WTC11 (cell line): ENCODE measurements around the gene STPG2. TPM values are rescaled to one million over a fixed set of nuclear protein-coding genes. Genes with fewer than 3 reads are reported as not detected.
A peak's percentile ranks its signal among the peaks of the same experiment; 100 is the strongest.

Experiments
- ATAC-seq: fragments of 200-7000 bp; cut with Tn5 transposase; 2 replicates; pipeline ENCODE4 v1.10.0; 2021; ENCODE audit warnings: mild to moderate bottlenecking, moderate library complexity
- CTCF ChIA-PET: fragments of 300-600 bp; sonication (Branson Sonifier 250); formaldehyde crosslinking; loops from one replicate; lab custom pipeline; 2021; ENCODE audit warnings: antibody characterized with exemption; lab: Charles Lee
- POLR2A ChIA-PET: fragments of 350-600 bp; sonication (Branson Sonifier 250); formaldehyde crosslinking; loops from one replicate; lab custom pipeline; 2021; ENCODE audit warnings: antibody characterized with exemption; lab: Charles Lee
- DNase-seq: peaks from one replicate; pipeline ENCODE4 v3.0.0; 2021; ENCODE audit warnings: low spot score
- H3K27ac Mint-ChIP-seq: 2 replicates; pipeline ENCODE4 v1.8.0; 2021; ENCODE audit warnings: mixed read lengths
- H3K27me3 Mint-ChIP-seq: 2 replicates; pipeline ENCODE4 v1.8.0; 2021; ENCODE audit warnings: low read depth, mild to moderate bottlenecking, moderate library complexity, mixed read lengths
- H3K36me3 Mint-ChIP-seq: 2 replicates; pipeline ENCODE4 v1.8.0; 2021; ENCODE audit warnings: mixed read lengths
- H3K4me1 Mint-ChIP-seq: 2 replicates; pipeline ENCODE4 v1.8.0; 2022; ENCODE audit warnings: mixed read lengths
- H3K4me3 Mint-ChIP-seq: 2 replicates; pipeline ENCODE4 v1.8.0; 2021; ENCODE audit warnings: mild to moderate bottlenecking, moderate library complexity, mixed read lengths
- H3K9me3 Mint-ChIP-seq: 2 replicates; pipeline ENCODE4 v1.8.0; 2021; ENCODE audit warnings: mixed read lengths
- AR ChIP-seq: fragments of 250-450 bp; sonication (Bioruptor Pico); IDR thresholded peaks from 2 replicates; pipeline ENCODE4 v1.9.0; 2021; ENCODE audit warnings: mild to moderate bottlenecking
- CBFB ChIP-seq: sonication (generic); formaldehyde crosslinking; IDR thresholded peaks from 2 replicates; pipeline ENCODE4 v1.8.1; 2022; ENCODE audit warnings: mild to moderate bottlenecking, low read depth, missing genetic modification reagents
- CDX4 ChIP-seq: fragments of 250-450 bp; sonication (Bioruptor Pico); IDR thresholded peaks from 2 replicates; pipeline ENCODE4 v1.9.0; 2021; ENCODE audit warnings: moderate library complexity, mild to moderate bottlenecking, inconsistent platforms, borderline replicate concordance
- ELF4 ChIP-seq: sonication (generic); formaldehyde crosslinking; IDR thresholded peaks from 2 replicates; pipeline ENCODE4 v1.8.1; 2022; ENCODE audit warnings: low read depth, mild to moderate bottlenecking, moderate library complexity, missing genetic modification reagents
- ETV6 ChIP-seq: sonication (generic); formaldehyde crosslinking; IDR thresholded peaks from 2 replicates; pipeline ENCODE4 v1.8.1; 2022; ENCODE audit warnings: mild to moderate bottlenecking, missing genetic modification reagents
- FOXJ3 ChIP-seq: sonication (generic); formaldehyde crosslinking; IDR thresholded peaks from 2 replicates; pipeline ENCODE4 v1.9.0; 2021; ENCODE audit warnings: missing genetic modification reagents, mild to moderate bottlenecking, borderline replicate concordance
- GABPB1 ChIP-seq: sonication (generic); formaldehyde crosslinking; IDR thresholded peaks from 2 replicates; pipeline ENCODE4 v1.8.1; 2023; ENCODE audit warnings: mild to moderate bottlenecking, missing genetic modification reagents
- HMGA2 ChIP-seq: fragments of 250-450 bp; sonication (Bioruptor Pico); IDR thresholded peaks from 2 replicates; pipeline ENCODE4 v1.4.0; 2021; ENCODE audit warnings: mild to moderate bottlenecking, moderate library complexity
- IRF2 ChIP-seq: sonication (generic); formaldehyde crosslinking; IDR thresholded peaks from 2 replicates; pipeline ENCODE4 v1.8.0; 2022; ENCODE audit warnings: low read depth, missing genetic modification reagents, borderline replicate concordance
- JUN ChIP-seq: sonication (generic); formaldehyde crosslinking; IDR thresholded peaks from 2 replicates; pipeline ENCODE4 v1.8.0; 2023; ENCODE audit warnings: mild to moderate bottlenecking, missing genetic modification reagents
- NFATC4 ChIP-seq: fragments of 250-450 bp; sonication (Bioruptor Pico); IDR thresholded peaks from 2 replicates; pipeline ENCODE4 v1.9.0; 2021; ENCODE audit warnings: mild to moderate bottlenecking
- RORB ChIP-seq: fragments of 250-450 bp; sonication (Bioruptor Pico); IDR thresholded peaks from 2 replicates; pipeline ENCODE4 v1.9.0; 2021; ENCODE audit warnings: mild to moderate bottlenecking
- ZNF138 ChIP-seq: sonication (generic); formaldehyde crosslinking; conservative IDR thresholded peaks from 2 replicates; pipeline ENCODE4 v1.8.1; 2022; ENCODE audit warnings: mild to moderate bottlenecking, moderate library complexity, missing genetic modification reagents
- ZNF232 ChIP-seq: sonication (generic); formaldehyde crosslinking; IDR thresholded peaks from 2 replicates; pipeline ENCODE4 v1.8.0; 2022; ENCODE audit warnings: mild to moderate bottlenecking, missing genetic modification reagents
- ZNF281 ChIP-seq: sonication (generic); formaldehyde crosslinking; IDR thresholded peaks from 2 replicates; pipeline ENCODE4 v1.8.0; 2023; ENCODE audit warnings: mild to moderate bottlenecking, missing genetic modification reagents
- total RNA-seq: library from RNA; stranded (reverse); gene quantifications from 3 replicates; pipeline ENCODE4 v1.2.3, GENCODE V29; 2021
- TF ChIP-seq, protein P1 (sequence below): sonication (generic); formaldehyde crosslinking; IDR thresholded peaks from 2 replicates; pipeline ENCODE4 v1.8.1; 2023; ENCODE audit warnings: mild to moderate bottlenecking, missing genetic modification reagents
- TF ChIP-seq, protein P2 (sequence below): sonication (generic); formaldehyde crosslinking; IDR thresholded peaks from 2 replicates; pipeline ENCODE4 v1.8.1; 2023; ENCODE audit warnings: mild to moderate bottlenecking, missing genetic modification reagents, borderline replicate concordance
- TF ChIP-seq, protein P3 (sequence below): sonication (generic); formaldehyde crosslinking; IDR thresholded peaks from 2 replicates; pipeline ENCODE4 v1.8.0; 2022; ENCODE audit warnings: mild to moderate bottlenecking, missing genetic modification reagents

Gene STPG2
- total RNA-seq, 1 experiment from 2014 or later: 0.17 TPM

DNA sequence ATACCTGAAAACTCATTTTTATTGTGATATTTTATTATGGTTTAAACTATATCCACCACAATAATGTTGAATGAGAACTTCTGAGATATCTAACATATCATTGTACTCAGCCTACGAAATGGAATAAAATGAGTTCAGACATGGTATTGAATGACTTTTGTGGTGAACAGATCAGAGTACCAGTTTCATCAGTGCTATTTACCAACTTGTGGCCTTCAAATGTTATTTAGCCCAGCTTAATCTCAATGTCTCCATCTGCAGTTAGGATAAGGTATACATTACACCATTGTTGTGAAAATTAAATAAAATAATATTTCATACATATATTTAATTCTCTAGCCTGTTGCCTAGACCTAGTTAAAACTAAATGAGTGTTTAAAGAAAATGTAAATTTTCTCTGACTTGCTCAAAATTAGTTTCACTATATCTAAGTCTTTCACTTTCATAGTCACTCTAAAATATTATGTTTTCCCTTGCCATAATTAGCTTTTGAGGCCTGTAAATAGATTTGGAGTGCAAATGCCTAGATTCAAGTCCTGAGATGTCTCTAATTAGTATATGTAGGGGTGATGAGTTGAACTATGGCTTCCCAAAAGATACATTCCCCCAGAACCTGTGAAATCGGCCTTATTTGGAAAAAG is 594.2 kb downstream of the STPG2 start:
- Mint-ChIP-seq H3K36me3 (peaks cover 10% of the 10 kb centered on the region), H3K9me3 (peaks cover 23% of the 10 kb centered on the region), H3K4me1 (peaks cover 12% of the 10 kb centered on the region), H3K27me3 (no peaks in the 10 kb centered on the region), H3K27ac (no peak overlapping the region), H3K4me3 (no peak overlapping the region)
- no peak for DNase-seq
- ChIA-PET POLR2A (no interaction called here), CTCF (no interaction called here)
- ATAC-seq: no peak
- TF ChIP-seq CBFB (CRISPR knock-in tag) (no peak), ZNF138 (CRISPR knock-in tag) (no peak), GABPB1 (CRISPR knock-in tag) (no peak), ETV6 (CRISPR knock-in tag) (no peak), ELF4 (CRISPR knock-in tag) (no peak), IRF2 (CRISPR knock-in tag) (no peak), NFATC4 (CRISPR knock-in tag) (no peak), ZNF232 (CRISPR knock-in tag) (no peak)
- TF ChIP-seq, protein P1, sequence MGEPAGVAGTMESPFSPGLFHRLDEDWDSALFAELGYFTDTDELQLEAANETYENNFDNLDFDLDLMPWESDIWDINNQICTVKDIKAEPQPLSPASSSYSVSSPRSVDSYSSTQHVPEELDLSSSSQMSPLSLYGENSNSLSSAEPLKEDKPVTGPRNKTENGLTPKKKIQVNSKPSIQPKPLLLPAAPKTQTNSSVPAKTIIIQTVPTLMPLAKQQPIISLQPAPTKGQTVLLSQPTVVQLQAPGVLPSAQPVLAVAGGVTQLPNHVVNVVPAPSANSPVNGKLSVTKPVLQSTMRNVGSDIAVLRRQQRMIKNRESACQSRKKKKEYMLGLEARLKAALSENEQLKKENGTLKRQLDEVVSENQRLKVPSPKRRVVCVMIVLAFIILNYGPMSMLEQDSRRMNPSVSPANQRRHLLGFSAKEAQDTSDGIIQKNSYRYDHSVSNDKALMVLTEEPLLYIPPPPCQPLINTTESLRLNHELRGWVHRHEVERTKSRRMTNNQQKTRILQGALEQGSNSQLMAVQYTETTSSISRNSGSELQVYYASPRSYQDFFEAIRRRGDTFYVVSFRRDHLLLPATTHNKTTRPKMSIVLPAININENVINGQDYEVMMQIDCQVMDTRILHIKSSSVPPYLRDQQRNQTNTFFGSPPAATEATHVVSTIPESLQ: no peak
- TF ChIP-seq, protein P2, sequence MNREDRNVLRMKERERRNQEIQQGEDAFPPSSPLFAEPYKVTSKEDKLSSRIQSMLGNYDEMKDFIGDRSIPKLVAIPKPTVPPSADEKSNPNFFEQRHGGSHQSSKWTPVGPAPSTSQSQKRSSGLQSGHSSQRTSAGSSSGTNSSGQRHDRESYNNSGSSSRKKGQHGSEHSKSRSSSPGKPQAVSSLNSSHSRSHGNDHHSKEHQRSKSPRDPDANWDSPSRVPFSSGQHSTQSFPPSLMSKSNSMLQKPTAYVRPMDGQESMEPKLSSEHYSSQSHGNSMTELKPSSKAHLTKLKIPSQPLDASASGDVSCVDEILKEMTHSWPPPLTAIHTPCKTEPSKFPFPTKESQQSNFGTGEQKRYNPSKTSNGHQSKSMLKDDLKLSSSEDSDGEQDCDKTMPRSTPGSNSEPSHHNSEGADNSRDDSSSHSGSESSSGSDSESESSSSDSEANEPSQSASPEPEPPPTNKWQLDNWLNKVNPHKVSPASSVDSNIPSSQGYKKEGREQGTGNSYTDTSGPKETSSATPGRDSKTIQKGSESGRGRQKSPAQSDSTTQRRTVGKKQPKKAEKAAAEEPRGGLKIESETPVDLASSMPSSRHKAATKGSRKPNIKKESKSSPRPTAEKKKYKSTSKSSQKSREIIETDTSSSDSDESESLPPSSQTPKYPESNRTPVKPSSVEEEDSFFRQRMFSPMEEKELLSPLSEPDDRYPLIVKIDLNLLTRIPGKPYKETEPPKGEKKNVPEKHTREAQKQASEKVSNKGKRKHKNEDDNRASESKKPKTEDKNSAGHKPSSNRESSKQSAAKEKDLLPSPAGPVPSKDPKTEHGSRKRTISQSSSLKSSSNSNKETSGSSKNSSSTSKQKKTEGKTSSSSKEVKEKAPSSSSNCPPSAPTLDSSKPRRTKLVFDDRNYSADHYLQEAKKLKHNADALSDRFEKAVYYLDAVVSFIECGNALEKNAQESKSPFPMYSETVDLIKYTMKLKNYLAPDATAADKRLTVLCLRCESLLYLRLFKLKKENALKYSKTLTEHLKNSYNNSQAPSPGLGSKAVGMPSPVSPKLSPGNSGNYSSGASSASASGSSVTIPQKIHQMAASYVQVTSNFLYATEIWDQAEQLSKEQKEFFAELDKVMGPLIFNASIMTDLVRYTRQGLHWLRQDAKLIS (CRISPR knock-in tag): no peak

DNA sequence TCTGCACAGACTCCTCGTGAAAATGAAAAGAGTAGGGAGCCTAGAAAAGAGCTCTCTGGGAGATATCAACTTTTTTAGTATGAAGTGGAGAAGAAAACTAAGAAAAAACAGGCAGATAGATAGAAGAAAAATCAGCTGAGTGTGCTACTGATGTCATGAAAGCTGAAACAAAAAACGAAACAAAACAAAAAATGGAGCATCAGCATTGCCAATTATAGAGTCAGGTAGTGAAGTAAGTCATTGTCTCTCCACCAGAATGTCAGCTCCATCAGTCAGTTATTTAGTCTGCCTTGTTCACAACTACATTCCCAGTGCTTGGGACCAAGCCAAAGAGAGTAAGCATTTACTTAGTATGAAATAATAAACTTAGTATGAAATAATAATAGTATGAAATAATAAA is 595.1 kb downstream of the STPG2 start:
- Mint-ChIP-seq H3K27me3 (no peaks in the 10 kb centered on the region), H3K9me3 (peaks cover 23% of the 10 kb centered on the region), H3K4me1 (peaks cover 12% of the 10 kb centered on the region), H3K4me3 (no peak overlapping the region), H3K36me3 (peaks cover 10% of the 10 kb centered on the region), H3K27ac (no peak overlapping the region)
- CTCF ChIA-PET: no interaction called here
- POLR2A ChIA-PET: no interaction called here
- ATAC-seq (no peak), DNase-seq (no peak)
- 0 out of 2 replicates have a peak, but pooled peaks have one; percentile 44 for TF ChIP-seq HMGA2 (CRISPR knock-in tag)
- TF ChIP-seq CDX4 (CRISPR knock-in tag): no peak

- ChIA-PET CTCF (no interaction called here), POLR2A (no interaction called here)
- no peak for TF ChIP-seq FOXJ3 (CRISPR knock-in tag)
- TF ChIP-seq, protein P3, sequence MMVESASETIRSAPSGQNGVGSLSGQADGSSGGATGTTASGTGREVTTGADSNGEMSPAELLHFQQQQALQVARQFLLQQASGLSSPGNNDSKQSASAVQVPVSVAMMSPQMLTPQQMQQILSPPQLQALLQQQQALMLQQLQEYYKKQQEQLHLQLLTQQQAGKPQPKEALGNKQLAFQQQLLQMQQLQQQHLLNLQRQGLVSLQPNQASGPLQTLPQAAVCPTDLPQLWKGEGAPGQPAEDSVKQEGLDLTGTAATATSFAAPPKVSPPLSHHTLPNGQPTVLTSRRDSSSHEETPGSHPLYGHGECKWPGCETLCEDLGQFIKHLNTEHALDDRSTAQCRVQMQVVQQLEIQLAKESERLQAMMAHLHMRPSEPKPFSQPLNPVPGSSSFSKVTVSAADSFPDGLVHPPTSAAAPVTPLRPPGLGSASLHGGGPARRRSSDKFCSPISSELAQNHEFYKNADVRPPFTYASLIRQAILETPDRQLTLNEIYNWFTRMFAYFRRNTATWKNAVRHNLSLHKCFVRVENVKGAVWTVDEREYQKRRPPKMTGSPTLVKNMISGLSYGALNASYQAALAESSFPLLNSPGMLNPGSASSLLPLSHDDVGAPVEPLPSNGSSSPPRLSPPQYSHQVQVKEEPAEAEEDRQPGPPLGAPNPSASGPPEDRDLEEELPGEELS: no peak
- no peak for TF ChIP-seq ZNF281 (CRISPR knock-in tag)
- TF ChIP-seq JUN (CRISPR knock-in tag): no peak
- no peak for TF ChIP-seq AR
- TF ChIP-seq RORB (CRISPR knock-in tag): no peak
- no peak for TF ChIP-seq IRF2 (CRISPR knock-in tag)
Measured at GRCh38 chr4:97531351-97531750, 611.9 kb downstream of the STPG2 start.

More at GRCh38 chr4:97531351-97531750, 611.9 kb downstream of the STPG2 start:
- no peak overlapping the region for H3K4me3 Mint-ChIP-seq
- ATAC-seq (no peak), DNase-seq (no peak)
- H3K4me1 Mint-ChIP-seq: 0 out of 2 replicates have a peak, but pooled peaks cover 6% of the 10 kb centered on the region
- peaks cover 28% of the 10 kb centered on the region for H3K9me3 Mint-ChIP-seq
- peaks cover 3% of the 10 kb centered on the region for H3K36me3 Mint-ChIP-seq
- peaks cover 2% of the 10 kb centered on the region; the same call in 1 of the 2 replicates for H3K27me3 Mint-ChIP-seq
- H3K27ac Mint-ChIP-seq: no peak overlapping the region
